Measurements from ENCODE around the gene SETD3. TPM values are rescaled to one million over a fixed set of nuclear protein-coding genes. Genes with fewer than 3 reads are reported as not detected.

Gene SETD3
- total and polyA plus RNA-seq, 10 of the 15 experiments (the other 5 are each of a cell fraction or from before 2014, with no cell fraction given) = 11.3 to 44.2 (median 36.5) TPM

DNA sequence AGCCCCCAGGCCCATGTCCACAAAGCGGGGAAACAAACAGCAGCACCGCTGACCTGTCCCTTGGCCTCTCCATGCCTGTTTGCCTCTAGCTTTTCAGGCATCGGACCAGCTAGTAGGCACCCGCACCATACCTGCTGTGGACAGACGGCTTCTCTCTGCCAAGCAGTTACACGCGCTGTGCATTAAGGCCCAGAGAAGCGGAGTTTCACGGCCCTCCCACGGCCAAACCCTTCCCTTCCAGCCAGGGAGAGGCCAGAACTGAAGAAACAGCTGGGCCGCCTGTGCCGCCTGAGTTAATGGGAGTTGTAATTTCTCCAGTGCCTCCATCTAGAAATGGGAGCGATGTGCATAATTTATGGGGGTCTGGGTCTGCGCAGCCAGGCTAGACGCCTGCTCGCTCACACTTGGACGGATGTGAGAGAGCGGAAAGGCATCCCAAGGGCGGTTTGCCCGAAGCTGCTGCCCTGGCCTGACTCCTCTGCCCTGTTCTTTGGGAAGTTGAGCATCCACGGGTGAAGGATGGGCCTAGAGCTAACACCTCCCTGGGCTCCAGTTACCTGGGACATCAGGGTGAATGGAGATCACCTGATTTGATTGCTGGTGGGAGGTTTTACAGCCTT, 119.0 kb downstream of the SETD3 start (continued):
- TF ChIP-seq EED (IDR thresholded peaks at IDR 0.05; ENCODE audit: low read depth) (no peak), ZNF622 (IDR thresholded peaks at IDR 0.05) (no peak)
- TF ChIP-seq, protein P1, sequence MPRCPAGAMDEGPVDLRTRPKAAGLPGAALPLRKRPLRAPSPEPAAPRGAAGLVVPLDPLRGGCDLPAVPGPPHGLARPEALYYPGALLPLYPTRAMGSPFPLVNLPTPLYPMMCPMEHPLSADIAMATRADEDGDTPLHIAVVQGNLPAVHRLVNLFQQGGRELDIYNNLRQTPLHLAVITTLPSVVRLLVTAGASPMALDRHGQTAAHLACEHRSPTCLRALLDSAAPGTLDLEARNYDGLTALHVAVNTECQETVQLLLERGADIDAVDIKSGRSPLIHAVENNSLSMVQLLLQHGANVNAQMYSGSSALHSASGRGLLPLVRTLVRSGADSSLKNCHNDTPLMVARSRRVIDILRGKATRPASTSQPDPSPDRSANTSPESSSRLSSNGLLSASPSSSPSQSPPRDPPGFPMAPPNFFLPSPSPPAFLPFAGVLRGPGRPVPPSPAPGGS (IDR thresholded peaks at IDR 0.05; ENCODE audit: borderline replicate concordance, insufficient read depth, low read depth, low read length, poor library complexity, severe bottlenecking) = no peak

DNA sequence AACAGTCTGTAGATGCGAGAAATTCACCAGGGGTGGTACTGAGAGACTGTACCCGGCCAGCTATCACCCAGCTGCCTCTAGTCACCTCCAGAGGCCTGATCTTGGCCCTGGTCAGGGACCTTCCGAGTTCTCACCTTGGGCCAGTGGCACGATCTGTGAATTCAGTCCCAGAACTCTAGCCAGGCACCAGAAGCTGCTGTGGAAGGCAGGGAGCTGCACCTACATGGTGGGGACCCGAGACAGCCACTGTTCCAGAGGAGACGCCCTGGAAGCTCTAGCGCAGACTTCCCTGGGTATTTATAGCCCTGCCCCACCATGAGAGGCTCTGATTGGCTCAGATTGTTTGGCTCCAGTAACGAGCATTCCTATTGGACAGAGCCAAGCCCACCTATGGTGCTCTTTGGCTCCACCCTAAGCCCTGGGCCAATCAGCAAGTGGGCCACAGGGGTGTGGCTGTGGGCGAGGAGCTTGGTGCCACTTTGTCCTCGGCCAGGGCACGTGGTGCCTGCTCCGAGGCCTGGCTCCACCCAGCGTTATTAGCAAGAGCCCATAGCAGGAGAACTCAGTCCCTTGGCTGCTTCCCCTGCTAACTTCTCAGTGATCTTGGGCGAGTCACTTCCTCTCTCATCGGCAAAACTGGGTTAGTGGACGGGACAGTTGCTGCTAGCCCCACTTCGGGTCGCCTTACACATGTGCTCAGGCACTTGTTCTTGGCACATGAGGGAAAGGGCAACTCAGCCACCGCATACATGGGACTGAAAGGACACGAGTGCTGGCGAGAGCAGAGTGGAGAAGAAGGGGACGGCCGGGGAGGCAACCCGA, 119.7 kb downstream of the SETD3 start:
- 58% methylated on average over 24 of the region's 24 CpGs for WGBS (ENCODE audit: insufficient coverage, insufficient replicate concordance, low lambda C conversion rate, missing lambda C conversion rate)
- H3K4me3 ChIP-seq = no peak overlapping the region
- ChIA-PET RAD21 (ENCODE audit: unreplicated experiment) (no interaction called here), POLR2A (no interaction called here), SMC1A (ENCODE audit: uncharacterized antibody, unreplicated experiment) (no interaction called here), CTCF (interaction anchor here (0.7 to 1.3 kb wide), 2 partner anchors 27 to 134 kb away, joined by 3 to 6 read pairs; no protein-coding TSS in a partner anchor)
- H3K79me2 ChIP-seq (ENCODE audit: control insufficient read depth, insufficient read depth, low read length) = no peaks in the 10 kb centered on the region
- no peak overlapping the region for H3K4me2 ChIP-seq (ENCODE audit: control insufficient read depth, insufficient read depth)
- no peak overlapping the region for H3K27ac ChIP-seq (ENCODE audit: control insufficient read depth, insufficient read depth)
- intact Hi-C loops (cut with micrococcal nuclease; ENCODE audit: unreplicated experiment) (no loop called here), in situ Hi-C loops (cut with MboI) (no loop called here)
- ATAC-seq = peak; percentile 46
- H3K9ac ChIP-seq (ENCODE audit: control insufficient read depth, insufficient read depth, low read length) = no peak overlapping the region
- no peaks in the 10 kb centered on the region for H3K4me1 ChIP-seq (ENCODE audit: control insufficient read depth, insufficient read depth, low read length)
- TF ChIP-seq POLR2A (IDR thresholded peaks at IDR 0.05; ENCODE audit: low read depth, low read length) (peak; percentile 48), MYC (IDR thresholded peaks at IDR 0.05; ENCODE audit: insufficient read depth, insufficient read length, insufficient replicate concordance, low read length, severe bottlenecking) (no peak), SP1 (IDR thresholded peaks at IDR 0.05; ENCODE audit: low read depth, low read length) (peak; percentile 33), BMI1 (IDR thresholded peaks at IDR 0.05; ENCODE audit: borderline replicate concordance) (no peak), ASH2L (IDR thresholded peaks at IDR 0.05; ENCODE audit: borderline replicate concordance, low read depth) (no peak)
- no peaks in the 10 kb centered on the region for H3K27me3 ChIP-seq (replicated peaks in 1 of 2; ENCODE audit: control insufficient read depth in 2 of 2, insufficient read depth in 2 of 2, low read length in 1 of 2)
- no peaks in the 10 kb centered on the region for H3K9me3 ChIP-seq (replicated peaks; ENCODE audit: control insufficient read depth, insufficient read depth, low read length)
- peak overlapping the region; percentile 25; the same call in 1 of the 2 replicates for H2AFZ ChIP-seq (ENCODE audit: control insufficient read depth, low read depth, low read length)
- H3K36me3 ChIP-seq (ENCODE audit: control insufficient read depth in 2 of 2, insufficient read depth in 2 of 2, low read length in 1 of 2) = no peaks in the 10 kb centered on the region
- no TSS peak for BruUV-seq (replicated peaks)
- DNase-seq (ENCODE audit: low read depth, low spot score) = no peak
- no peaks in the 10 kb centered on the region for H4K20me1 ChIP-seq (ENCODE audit: control insufficient read depth, insufficient read depth)
- no peak for FAIRE-seq

Data from GM12878 (cell line).